ENCODE results near the gene PRPH. TPM values are rescaled to one million over a fixed set of nuclear protein-coding genes. Genes with fewer than 3 reads are reported as not detected.

The PRPH gene
- total and polyA plus RNA-seq, 2 of the 13 experiments (the other 11 are each of a cell fraction or from before 2014, with no cell fraction given) = 0.12 TPM; not detected in 1

DNA sequence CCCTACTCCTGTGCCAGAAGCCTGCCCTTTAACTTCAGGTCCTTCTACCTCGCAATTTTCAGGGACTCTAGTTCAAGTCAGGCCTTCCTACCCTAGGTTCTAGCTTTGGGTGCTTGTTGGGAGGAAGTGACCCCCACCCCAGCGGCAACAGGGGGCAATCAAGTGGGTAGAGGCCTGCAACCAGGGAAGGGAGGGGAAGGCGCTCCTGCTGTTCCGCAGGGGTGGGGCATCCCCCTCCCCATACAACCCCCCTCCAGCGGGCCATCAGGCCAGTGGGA lies 204 bp upstream of the PRPH start (continued):
- TF ChIP-seq, protein P1, sequence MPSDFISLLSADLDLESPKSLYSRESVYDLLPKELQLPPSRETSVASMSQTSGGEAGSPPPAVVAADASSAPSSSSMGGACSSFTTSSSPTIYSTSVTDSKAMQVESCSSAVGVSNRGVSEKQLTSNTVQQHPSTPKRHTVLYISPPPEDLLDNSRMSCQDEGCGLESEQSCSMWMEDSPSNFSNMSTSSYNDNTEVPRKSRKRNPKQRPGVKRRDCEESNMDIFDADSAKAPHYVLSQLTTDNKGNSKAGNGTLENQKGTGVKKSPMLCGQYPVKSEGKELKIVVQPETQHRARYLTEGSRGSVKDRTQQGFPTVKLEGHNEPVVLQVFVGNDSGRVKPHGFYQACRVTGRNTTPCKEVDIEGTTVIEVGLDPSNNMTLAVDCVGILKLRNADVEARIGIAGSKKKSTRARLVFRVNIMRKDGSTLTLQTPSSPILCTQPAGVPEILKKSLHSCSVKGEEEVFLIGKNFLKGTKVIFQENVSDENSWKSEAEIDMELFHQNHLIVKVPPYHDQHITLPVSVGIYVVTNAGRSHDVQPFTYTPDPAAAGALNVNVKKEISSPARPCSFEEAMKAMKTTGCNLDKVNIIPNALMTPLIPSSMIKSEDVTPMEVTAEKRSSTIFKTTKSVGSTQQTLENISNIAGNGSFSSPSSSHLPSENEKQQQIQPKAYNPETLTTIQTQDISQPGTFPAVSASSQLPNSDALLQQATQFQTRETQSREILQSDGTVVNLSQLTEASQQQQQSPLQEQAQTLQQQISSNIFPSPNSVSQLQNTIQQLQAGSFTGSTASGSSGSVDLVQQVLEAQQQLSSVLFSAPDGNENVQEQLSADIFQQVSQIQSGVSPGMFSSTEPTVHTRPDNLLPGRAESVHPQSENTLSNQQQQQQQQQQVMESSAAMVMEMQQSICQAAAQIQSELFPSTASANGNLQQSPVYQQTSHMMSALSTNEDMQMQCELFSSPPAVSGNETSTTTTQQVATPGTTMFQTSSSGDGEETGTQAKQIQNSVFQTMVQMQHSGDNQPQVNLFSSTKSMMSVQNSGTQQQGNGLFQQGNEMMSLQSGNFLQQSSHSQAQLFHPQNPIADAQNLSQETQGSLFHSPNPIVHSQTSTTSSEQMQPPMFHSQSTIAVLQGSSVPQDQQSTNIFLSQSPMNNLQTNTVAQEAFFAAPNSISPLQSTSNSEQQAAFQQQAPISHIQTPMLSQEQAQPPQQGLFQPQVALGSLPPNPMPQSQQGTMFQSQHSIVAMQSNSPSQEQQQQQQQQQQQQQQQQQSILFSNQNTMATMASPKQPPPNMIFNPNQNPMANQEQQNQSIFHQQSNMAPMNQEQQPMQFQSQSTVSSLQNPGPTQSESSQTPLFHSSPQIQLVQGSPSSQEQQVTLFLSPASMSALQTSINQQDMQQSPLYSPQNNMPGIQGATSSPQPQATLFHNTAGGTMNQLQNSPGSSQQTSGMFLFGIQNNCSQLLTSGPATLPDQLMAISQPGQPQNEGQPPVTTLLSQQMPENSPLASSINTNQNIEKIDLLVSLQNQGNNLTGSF (CRISPR knock-in tag; IDR thresholded peaks at IDR 0.05) = no peak
- TF ChIP-seq, protein P2, sequence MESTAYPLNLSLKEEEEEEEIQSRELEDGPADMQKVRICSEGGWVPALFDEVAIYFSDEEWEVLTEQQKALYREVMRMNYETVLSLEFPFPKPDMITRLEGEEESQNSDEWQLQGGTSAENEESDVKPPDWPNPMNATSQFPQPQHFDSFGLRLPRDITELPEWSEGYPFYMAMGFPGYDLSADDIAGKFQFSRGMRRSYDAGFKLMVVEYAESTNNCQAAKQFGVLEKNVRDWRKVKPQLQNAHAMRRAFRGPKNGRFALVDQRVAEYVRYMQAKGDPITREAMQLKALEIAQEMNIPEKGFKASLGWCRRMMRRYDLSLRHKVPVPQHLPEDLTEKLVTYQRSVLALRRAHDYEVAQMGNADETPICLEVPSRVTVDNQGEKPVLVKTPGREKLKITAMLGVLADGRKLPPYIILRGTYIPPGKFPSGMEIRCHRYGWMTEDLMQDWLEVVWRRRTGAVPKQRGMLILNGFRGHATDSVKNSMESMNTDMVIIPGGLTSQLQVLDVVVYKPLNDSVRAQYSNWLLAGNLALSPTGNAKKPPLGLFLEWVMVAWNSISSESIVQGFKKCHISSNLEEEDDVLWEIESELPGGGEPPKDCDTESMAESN (CRISPR knock-in tag; conservative IDR thresholded peaks at IDR 0.05) = no peak
- TF ChIP-seq ZBTB20 (CRISPR knock-in tag; IDR thresholded peaks at IDR 0.05; ENCODE audit: borderline replicate concordance, low read depth) = no peak
- TF ChIP-seq TBX3 (IDR thresholded peaks at IDR 0.05; ENCODE audit: borderline replicate concordance) = no peak
- TF ChIP-seq ZNF331 (CRISPR knock-in tag; IDR thresholded peaks at IDR 0.05) = no peak

All from HepG2 (cell line).